GM12874 (cell line): ENCODE data around the gene GUCY1B1.

Source experiments
- TF ChIP-seq, protein P1 (sequence below): IDR thresholded peaks from 2 replicates; pipeline ENCODE4 v1.5.1; 2011; ENCODE audit warnings: low read depth, mild to moderate bottlenecking, control low read depth, low read length, moderate library complexity; ENCODE audit not compliant: insufficient read depth

Gene GUCY1B1

GRCh38 chr4:155846929-155847328 lies 88.1 kb downstream of the GUCY1B1 start:
- TF ChIP-seq, protein P1, sequence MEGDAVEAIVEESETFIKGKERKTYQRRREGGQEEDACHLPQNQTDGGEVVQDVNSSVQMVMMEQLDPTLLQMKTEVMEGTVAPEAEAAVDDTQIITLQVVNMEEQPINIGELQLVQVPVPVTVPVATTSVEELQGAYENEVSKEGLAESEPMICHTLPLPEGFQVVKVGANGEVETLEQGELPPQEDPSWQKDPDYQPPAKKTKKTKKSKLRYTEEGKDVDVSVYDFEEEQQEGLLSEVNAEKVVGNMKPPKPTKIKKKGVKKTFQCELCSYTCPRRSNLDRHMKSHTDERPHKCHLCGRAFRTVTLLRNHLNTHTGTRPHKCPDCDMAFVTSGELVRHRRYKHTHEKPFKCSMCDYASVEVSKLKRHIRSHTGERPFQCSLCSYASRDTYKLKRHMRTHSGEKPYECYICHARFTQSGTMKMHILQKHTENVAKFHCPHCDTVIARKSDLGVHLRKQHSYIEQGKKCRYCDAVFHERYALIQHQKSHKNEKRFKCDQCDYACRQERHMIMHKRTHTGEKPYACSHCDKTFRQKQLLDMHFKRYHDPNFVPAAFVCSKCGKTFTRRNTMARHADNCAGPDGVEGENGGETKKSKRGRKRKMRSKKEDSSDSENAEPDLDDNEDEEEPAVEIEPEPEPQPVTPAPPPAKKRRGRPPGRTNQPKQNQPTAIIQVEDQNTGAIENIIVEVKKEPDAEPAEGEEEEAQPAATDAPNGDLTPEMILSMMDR, result no peak

DNA sequence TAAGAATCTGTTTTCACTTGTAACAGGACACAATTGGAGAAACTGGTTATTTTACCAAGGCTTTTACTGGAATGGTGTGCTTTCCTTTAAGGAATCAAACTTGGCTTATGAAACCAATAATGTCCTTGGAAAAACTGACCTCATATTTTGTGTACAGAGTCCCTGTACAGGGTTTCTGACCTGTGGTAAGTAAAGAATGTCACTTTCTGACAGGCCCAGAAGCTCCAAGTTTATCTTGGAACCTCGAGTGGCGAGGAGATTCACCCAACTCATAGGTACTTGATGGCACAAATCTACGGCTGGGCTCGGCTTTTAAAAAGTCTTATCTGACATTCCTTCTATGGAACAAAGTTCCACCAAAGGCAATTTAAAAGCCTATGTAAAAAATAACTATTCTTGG lies 90.2 kb downstream of the GUCY1B1 start:
- TF ChIP-seq, protein P1, result no peak

- TF ChIP-seq, protein P1, result no peak
Observed at GRCh38 chr4:155853189-155853588, 94.4 kb downstream of the GUCY1B1 start.

GRCh38 chr4:155854582-155855226 lies 95.9 kb downstream of the GUCY1B1 start:
- TF ChIP-seq, protein P1, result no peak

- TF ChIP-seq, protein P1, result no peak
Observed at GRCh38 chr4:155855897-155856296, 97.1 kb downstream of the GUCY1B1 start.
